Adipose tissue (tissue), 3 donors: Measurements from ENCODE around the gene BEND6. TPM values are rescaled to one million over a fixed set of nuclear protein-coding genes. Genes with fewer than 3 reads are reported as not detected.

Source experiments
- H3K27ac ChIP-seq: one replicate; pipeline ENCODE4 v1.5.1; 2013; ENCODE audit warnings: low read depth, low read length
- WGBS, 3 donors: extraction: QIAGEN DNeasy Blood & Tissue Kit; methylation state at CpG; one replicate each; pipeline ENCODE4 v1.1.7; 2013; 5-methylcytosine and 5-hydroxymethylcytosine counted together
- polyA plus RNA-seq, 3 donors: library from polyadenylated mRNA; stranded (reverse); fragments of 200-250 nt; gene quantifications; one replicate each; pipeline ENCODE4 v1.2.3, GENCODE V29; 2013
- donor health status: healthy with polysubstance abuse.
- donor health status: Bipolar disorder and iron deficiency.
- donor health status: healthy.

BEND6 gene
- polyA plus RNA-seq, 3 donors, result 0.09 to 3.8 (median 0.27) TPM

DNA sequence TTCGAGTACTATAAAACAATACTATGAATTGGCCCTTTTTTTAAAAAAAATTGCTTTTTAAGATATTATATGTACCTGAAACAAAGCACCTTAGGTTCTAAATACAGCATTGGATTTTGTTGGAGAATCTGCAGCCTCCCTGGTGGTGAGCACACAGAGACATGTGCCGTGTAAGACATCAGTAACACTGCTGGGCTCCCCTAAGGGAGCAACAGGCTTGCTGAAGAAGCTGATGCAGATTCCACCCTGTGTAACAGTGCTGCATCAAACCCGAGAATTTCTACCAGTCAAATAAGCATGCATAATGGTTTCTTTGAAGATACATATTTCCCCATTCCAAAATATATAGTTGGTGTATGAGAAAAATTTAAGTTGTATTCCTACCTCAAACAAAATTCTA lies 108.9 kb downstream of the BEND6 start:
- WGBS, 3 donors, result 86 to 91% (median 89%) methylated on average over 3 of the region's 3 CpGs
- no peak overlapping the region for H3K27ac ChIP-seq

DNA sequence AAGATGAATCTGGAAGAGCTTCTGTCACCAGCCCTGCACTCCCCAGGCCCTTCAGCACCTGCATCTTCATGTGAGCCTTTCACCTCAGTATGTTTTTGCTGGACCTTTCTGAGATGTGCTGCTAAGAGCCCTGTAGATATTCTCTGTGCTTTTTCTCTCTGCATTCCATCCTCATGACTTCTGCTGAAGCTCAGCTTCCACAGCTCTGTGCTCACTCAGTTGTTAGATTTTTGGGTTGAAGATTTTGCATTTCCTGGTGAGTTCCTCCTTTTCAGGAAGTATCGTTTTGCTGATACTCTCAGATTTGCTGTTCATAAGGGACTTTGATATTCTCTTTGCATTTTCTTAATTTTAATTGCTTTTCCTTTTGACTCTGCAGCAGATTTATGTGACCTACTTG lies 109.9 kb downstream of the BEND6 start:
- 62 to 79% (median 69%) methylated on average over 1 of the region's 1 CpG for WGBS, 3 donors

DNA sequence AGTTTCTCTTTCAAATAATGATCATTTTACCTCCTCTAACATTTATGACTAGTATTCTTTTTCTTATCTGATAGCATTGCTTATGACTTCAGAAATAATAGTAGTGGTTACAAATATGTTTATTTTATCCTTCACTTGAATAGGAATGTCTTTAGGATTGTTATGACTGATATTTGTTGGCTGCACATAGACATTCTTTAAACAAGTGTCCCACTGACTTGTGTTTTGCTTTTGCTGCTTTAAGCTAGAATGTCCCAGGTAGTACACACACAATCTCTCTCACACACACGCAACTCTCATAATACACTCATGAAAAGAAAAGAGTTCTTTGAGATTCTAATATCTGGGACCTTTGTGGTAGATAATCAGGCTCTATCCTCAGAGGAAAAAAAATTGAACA lies 113.2 kb downstream of the BEND6 start:
- WGBS, 3 donors, result 97 to 100% (median 97%) methylated on average over 1 of the region's 1 CpG
- H3K27ac ChIP-seq, result no peak overlapping the region

More for the DNA sequence above, 109.9 kb downstream of the BEND6 start:
- H3K27ac ChIP-seq, result no peak overlapping the region

DNA sequence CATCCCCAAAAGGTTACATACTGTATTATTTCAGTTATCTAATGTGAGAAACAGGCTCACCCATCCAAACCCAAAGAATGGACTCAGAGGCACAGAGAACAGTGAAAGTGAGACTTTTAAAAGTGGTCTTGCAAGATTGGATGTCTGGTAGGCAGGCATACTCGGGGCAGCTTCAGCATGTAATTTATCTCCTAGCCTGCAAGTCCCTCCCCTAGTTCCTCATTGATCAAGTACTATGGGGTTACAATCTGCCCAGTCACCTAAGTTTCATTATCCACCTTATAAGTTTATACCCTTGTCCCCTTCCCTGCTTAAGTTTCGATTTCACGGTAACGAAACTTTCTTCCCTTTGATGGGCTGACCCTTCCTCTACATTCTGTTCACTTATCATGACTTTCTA lies 114.3 kb downstream of the BEND6 start:
- 80 to 83% (median 82%) methylated on average over 4 of the region's 4 CpGs for WGBS, 3 donors
- H3K27ac ChIP-seq, result no peak overlapping the region

DNA sequence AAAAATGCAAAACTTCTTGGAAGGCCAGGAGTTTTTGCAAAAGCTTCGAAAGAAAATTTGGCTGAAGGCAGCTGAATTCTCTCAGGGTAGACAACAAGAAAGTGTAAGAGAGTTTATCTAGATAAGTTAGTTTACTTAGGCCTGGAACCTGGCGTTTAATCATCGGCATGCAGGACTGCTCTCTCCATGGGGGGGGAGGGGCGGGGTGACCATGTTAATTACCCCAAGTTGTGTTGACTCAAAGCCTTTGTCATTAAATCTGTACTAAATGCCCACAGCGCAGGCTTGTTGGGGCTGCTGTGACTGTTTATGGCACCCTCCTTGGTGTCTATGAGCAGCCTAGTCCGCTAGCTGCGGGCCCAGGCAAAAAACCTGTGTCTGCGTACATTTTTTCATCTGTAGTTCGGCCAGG lies 115.0 kb downstream of the BEND6 start:
- WGBS, 3 donors, result 78 to 92% (median 85%) methylated on average over 9 of the region's 9 CpGs
- no peak overlapping the region for H3K27ac ChIP-seq

DNA sequence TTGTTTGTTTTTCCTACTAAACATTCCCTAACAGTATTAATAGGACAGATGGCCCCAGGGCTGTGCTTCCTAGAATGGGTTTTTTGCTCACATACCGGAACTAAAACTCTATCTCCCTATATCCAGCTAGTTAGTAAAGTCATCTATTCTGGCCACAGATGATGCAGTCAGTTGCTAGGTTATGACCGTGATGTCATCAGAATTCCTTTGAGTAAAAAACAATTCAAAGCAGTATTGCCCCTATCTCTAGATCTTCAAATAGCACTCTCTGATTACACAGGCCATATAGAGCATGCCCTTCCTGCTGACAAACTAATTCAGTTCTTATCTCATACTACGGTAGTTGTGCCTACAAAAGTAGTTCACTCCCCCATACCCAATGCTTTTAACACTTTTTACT lies 117.2 kb downstream of the BEND6 start:
- H3K27ac ChIP-seq, result no peak overlapping the region
- WGBS, 3 donors, result 88 to 91% (median 88%) methylated on average over 3 of the region's 3 CpGs

DNA sequence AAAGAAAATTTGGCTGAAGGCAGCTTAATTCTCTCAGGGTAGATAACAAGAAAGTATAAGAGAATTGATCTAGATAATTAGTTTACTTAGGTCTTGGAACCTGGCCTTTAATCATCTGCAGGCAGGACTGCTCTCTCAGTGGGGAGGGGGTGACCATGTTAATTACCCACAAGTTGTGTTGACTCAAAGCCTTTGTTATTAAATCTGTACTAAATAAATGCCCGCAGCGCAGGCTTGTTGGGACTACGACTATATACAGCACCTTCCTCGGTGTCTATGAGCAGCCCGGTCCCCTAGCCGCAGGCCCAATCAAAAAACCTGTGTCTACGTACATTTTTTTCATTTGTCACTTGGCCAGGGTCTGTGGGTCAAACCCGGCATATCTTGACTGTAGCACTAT lies 119.5 kb downstream of the BEND6 start:
- WGBS, 3 donors, result 93 to 97% (median 96%) methylated on average over 8 of the region's 8 CpGs
- no peak overlapping the region for H3K27ac ChIP-seq

DNA sequence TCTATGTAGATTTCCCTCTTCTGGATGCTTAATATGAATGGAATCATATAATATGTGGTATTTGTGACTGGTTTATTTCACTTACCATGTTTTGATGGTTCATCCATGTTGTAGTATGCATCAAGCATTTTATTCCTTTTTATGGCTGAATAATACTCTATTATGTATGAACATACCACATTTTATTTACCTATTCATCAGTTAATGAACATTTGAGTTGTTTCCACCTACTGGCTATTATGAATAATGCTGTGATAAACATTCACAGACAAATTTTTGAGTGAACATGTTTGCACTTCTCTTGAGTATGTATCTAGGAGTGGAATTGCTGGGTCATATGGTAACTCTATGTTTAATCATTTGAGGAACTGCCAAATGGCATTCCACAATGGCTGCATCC lies 120.2 kb downstream of the BEND6 start:
- no peak overlapping the region for H3K27ac ChIP-seq

Other genes with a start within 250 kb of the BEND6 start
- gene KIAA1586, start 91.6 kb downstream of the BEND6 start, polyA plus RNA-seq, result 1 to 10 TPM; 1.2 to 4.0 (median 3.1) TPM
- gene ZNF451, start 135.1 kb downstream of the BEND6 start, polyA plus RNA-seq, result 1 to 10 TPM; 6.5 to 9.9 (median 9.3) TPM
- 1 to 10 TPM; 1.0 to 4.8 (median 2.3) TPM for gene BAG2, start 217.2 kb downstream of the BEND6 start, polyA plus RNA-seq